ENCODE results near the gene ASIC1. TPM values are rescaled to one million over a fixed set of nuclear protein-coding genes. Genes with fewer than 3 reads are reported as not detected.

The ASIC1 gene
- total RNA-seq, 2 experiments from 2014 or later: 1.5 to 2.8 TPM

DNA sequence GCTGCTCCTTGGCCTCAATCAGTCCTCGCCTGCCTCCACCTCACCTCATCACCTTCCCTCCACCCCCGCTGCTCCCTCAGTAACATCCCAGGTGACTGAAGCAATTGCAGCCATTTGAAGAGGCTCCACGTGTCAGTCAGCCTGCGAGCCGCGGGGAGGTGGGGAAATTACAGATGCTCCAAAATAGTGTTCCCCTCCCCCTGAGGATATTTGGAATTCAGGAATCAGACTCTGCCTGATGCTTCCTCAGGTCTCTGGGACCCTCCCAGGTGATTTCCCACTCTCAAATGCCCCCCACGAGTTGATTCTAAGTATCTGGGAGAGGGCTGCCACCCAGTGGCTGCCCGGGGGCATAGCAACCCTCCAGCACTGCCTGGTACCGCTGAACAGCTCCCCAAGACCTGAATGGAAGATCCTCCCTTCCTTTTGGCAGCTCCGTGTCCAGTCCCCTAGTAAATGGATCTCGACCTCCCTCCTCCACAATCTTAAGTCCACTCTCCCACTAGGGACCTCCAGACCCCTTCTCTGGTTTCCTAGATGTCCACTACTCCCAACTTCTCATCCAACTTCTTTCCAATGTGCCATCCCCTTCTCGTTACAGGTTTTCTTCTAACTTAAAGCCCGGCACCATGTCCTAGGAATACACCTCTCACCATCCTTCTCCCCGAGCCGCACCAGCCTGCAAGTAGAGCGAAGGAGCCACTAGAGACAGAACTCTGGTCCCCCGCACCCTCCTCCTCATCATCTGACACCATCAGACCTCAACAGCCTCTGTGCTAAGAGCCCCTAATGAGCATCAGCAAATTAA is 1.4 kb upstream of the ASIC1 start:
- no peaks in the 10 kb centered on the region for H3K9me3 Mint-ChIP-seq
- no peaks in the 10 kb centered on the region for H3K36me3 ChIP-seq (ENCODE audit: insufficient read depth, low read length)
- H3K27ac Mint-ChIP-seq: no peak overlapping the region
- ChIA-PET POLR2A (interaction anchor here (0.5 to 1.6 kb wide), 5 partner anchors 13 to 315 kb away, joined by 3 to 7 read pairs (median 4); partner anchors contain the start of genes RACGAP1 and TMBIM6), CTCF (interaction anchor here (0.8 to 4.4 kb wide), 11 partner anchors 10 to 125 kb away, joined by 3 to 36 read pairs (median 4); partner anchors contain the start of gene SMARCD1)
- TF ChIP-seq, protein P1, sequence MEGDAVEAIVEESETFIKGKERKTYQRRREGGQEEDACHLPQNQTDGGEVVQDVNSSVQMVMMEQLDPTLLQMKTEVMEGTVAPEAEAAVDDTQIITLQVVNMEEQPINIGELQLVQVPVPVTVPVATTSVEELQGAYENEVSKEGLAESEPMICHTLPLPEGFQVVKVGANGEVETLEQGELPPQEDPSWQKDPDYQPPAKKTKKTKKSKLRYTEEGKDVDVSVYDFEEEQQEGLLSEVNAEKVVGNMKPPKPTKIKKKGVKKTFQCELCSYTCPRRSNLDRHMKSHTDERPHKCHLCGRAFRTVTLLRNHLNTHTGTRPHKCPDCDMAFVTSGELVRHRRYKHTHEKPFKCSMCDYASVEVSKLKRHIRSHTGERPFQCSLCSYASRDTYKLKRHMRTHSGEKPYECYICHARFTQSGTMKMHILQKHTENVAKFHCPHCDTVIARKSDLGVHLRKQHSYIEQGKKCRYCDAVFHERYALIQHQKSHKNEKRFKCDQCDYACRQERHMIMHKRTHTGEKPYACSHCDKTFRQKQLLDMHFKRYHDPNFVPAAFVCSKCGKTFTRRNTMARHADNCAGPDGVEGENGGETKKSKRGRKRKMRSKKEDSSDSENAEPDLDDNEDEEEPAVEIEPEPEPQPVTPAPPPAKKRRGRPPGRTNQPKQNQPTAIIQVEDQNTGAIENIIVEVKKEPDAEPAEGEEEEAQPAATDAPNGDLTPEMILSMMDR (IDR thresholded peaks at IDR 0.05): peak; percentile 88
- peak overlapping the region; percentile 3 for H3K4me3 ChIP-seq (ENCODE audit: low read length)
- ATAC-seq (ENCODE audit: poor library complexity): peak; percentile 67
- DNase-seq: peak; percentile 29 to 77 (median 44)
- peaks cover 40% of the 10 kb centered on the region for H3K4me1 ChIP-seq (ENCODE audit: insufficient read depth, low read length)
- peak overlapping the region; percentile 93 for H3K4me3 Mint-ChIP-seq
- H3K9me3 ChIP-seq (ENCODE audit: control insufficient read depth in 1 of 2, insufficient read depth in 1 of 2, low read length in 2 of 2): peaks cover 0 to 3% of the 10 kb centered on the region in 2 experiments
- H3K36me3 Mint-ChIP-seq (ENCODE audit: low read depth): no peaks in the 10 kb centered on the region
- intact Hi-C loops (cut with DNase I, micrococcal nuclease): loop anchor here (1.0 to 5.0 kb wide), 5 partner anchors 17 to 189 kb away; no protein-coding TSS in a partner anchor
- no peak overlapping the region for H3K27ac ChIP-seq (ENCODE audit: low read depth in 1 of 2, low read length in 2 of 2)
- peaks cover 40% of the 10 kb centered on the region for H3K4me1 Mint-ChIP-seq (ENCODE audit: low read depth)
- peaks cover 68% of the 10 kb centered on the region for H3K27me3 Mint-ChIP-seq
- peaks cover 44 to 48% of the 10 kb centered on the region in 2 experiments for H3K27me3 ChIP-seq (ENCODE audit: control insufficient read depth in 1 of 2, insufficient read depth in 2 of 2, low read length in 2 of 2)

DNA sequence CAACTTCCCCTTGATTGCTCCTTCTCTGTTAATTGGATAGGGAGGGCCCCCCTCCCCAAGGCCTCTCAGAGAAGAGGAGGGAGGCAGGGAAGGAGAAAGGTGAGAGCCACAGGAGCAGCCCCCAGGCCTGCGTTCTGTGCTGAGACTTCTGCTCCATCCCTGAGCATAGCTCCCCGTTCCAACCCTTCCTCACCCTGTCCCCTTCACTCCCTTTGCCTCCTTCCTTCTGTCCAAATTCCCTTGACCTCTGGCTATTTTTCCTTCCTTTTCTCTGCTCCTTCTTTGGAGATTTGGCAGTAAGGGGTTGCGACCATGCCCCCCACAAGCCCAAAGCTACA is 788 bp upstream of the ASIC1 start:
- CTCF ChIA-PET: interaction anchor here (0.6 to 4.4 kb wide), 12 partner anchors 10 to 125 kb away, joined by 3 to 36 read pairs (median 4); partner anchors contain the start of gene SMARCD1

More for the DNA sequence above, 788 bp upstream of the ASIC1 start:
- peak overlapping the region; percentile 93 for H3K4me3 Mint-ChIP-seq
- H3K27me3 Mint-ChIP-seq: peaks cover 68% of the 10 kb centered on the region
- no peaks in the 10 kb centered on the region for H3K9me3 Mint-ChIP-seq
- Histone ChIP-seq H3K27me3 (ENCODE audit: control insufficient read depth in 1 of 2, insufficient read depth in 2 of 2, low read length in 2 of 2) (peaks cover 38 to 43% of the 10 kb centered on the region in 2 experiments), H3K27ac (ENCODE audit: low read depth in 1 of 2, low read length in 2 of 2) (no peak overlapping the region), H3K36me3 (ENCODE audit: insufficient read depth, low read length) (no peaks in the 10 kb centered on the region), H3K4me1 (ENCODE audit: insufficient read depth, low read length) (peaks cover 40% of the 10 kb centered on the region), H3K4me3 (ENCODE audit: low read length) (peak overlapping the region; percentile 52), H3K9me3 (ENCODE audit: control insufficient read depth in 1 of 2, insufficient read depth in 1 of 2, low read length in 2 of 2) (no peaks in the 10 kb centered on the region)
- H3K4me1 Mint-ChIP-seq (ENCODE audit: low read depth): peaks cover 40% of the 10 kb centered on the region
- no peak for DNase-seq
- no peak for ATAC-seq (ENCODE audit: poor library complexity)
- H3K36me3 Mint-ChIP-seq (ENCODE audit: low read depth): no peaks in the 10 kb centered on the region
- POLR2A ChIA-PET: interaction anchor here (0.5 to 1.6 kb wide), 5 partner anchors 13 to 315 kb away, joined by 3 to 7 read pairs (median 4); partner anchors contain the start of genes RACGAP1 and TMBIM6
- TF ChIP-seq, protein P1 (IDR thresholded peaks at IDR 0.05): no peak
- H3K27ac Mint-ChIP-seq: peak overlapping the region; percentile 38
- intact Hi-C loops (cut with DNase I, micrococcal nuclease): loop anchor here (1.0 to 5.0 kb wide), 3 partner anchors 89 to 189 kb away; no protein-coding TSS in a partner anchor
